GM12875 (cell line): ENCODE measurements around the gene CHMP2A.

Experiments used
- H3K4me3 ChIP-seq: one replicate; pipeline ENCODE4 v1.5.1; 2011; ENCODE audit warnings: low read depth, low read length, control low read depth
- CTCF ChIP-seq: IDR thresholded peaks from 2 replicates; pipeline ENCODE4 v1.5.1; 2011; ENCODE audit warnings: low read depth, mild to moderate bottlenecking, control low read depth, inconsistent platforms, low read length, moderate library complexity, borderline replicate concordance; ENCODE audit not compliant: insufficient read depth

The CHMP2A gene

GRCh38 chr19:58572026-58572817 is 17.3 kb upstream of the CHMP2A start:
- no peak for TF ChIP-seq CTCF
- H3K4me3 ChIP-seq, result peak overlapping the region; percentile 69

GRCh38 chr19:58571575-58571947 is 16.7 kb upstream of the CHMP2A start:
- H3K4me3 ChIP-seq, result no peak overlapping the region
- TF ChIP-seq CTCF, result no peak

- TF ChIP-seq CTCF, result no peak
- no peak overlapping the region for H3K4me3 ChIP-seq
Observed at GRCh38 chr19:58570770-58571574, 16.1 kb upstream of the CHMP2A start.

- H3K4me3 ChIP-seq, result no peak overlapping the region
- TF ChIP-seq CTCF, result no peak
Observed at GRCh38 chr19:58569943-58570670, 15.2 kb upstream of the CHMP2A start.

GRCh38 chr19:58569191-58569942 is 14.5 kb upstream of the CHMP2A start:
- H3K4me3 ChIP-seq, result no peak overlapping the region
- no peak for TF ChIP-seq CTCF

- no peak overlapping the region for H3K4me3 ChIP-seq
- TF ChIP-seq CTCF, result no peak
Observed at GRCh38 chr19:58568453-58569130, 13.7 kb upstream of the CHMP2A start.
